NCI-H526 (cell line): ENCODE data around the gene SYNDIG1.

ENCODE experiments used
- DNase-seq, 2 experiments: peaks; one replicate each; lab custom pipeline; 2025; lab: John Stamatoyannopoulos, UW

The SYNDIG1 gene

GRCh38 chr20:24528583-24529368, 59.3 kb downstream of the SYNDIG1 start:
- DNase-seq = no peak

DNA sequence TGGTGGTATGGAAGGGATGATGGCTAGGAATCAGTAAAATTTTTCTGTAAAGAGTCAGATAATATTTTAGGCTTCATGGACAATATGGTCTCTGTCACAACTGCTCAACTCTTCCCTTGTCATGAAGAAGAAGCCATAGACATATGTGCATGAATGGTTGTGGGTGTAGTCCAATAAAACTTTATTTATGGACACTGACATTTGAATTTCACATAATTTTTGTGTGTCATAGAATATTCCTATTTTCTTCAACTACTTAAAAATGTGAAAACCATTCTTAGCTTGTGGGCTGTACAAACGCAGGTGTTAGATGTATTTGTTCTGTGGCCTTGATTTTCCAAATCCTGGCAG, 59.9 kb downstream of the SYNDIG1 start:
- no peak for DNase-seq

GRCh38 chr20:24530131-24530680, 60.8 kb downstream of the SYNDIG1 start:
- no peak for DNase-seq

DNA sequence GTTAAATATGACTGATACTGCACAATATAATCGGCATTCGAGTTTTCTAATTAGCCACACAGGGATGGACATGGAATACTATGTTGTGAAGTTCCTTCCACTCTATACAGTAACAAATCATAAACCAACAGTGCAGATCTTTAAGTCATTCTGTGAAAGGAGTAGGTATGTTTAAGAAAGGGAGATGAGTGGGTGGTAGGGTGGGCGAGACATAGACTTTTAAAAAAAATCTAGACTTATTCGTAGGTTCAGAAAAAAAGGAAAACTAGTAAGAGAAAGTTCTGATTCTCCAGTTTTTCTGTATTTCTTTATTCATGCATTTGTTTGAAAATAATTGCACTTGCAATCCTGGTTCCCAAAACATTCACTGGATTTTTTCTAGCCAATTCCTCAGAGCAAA, 61.8 kb downstream of the SYNDIG1 start:
- no peak for DNase-seq

DNA sequence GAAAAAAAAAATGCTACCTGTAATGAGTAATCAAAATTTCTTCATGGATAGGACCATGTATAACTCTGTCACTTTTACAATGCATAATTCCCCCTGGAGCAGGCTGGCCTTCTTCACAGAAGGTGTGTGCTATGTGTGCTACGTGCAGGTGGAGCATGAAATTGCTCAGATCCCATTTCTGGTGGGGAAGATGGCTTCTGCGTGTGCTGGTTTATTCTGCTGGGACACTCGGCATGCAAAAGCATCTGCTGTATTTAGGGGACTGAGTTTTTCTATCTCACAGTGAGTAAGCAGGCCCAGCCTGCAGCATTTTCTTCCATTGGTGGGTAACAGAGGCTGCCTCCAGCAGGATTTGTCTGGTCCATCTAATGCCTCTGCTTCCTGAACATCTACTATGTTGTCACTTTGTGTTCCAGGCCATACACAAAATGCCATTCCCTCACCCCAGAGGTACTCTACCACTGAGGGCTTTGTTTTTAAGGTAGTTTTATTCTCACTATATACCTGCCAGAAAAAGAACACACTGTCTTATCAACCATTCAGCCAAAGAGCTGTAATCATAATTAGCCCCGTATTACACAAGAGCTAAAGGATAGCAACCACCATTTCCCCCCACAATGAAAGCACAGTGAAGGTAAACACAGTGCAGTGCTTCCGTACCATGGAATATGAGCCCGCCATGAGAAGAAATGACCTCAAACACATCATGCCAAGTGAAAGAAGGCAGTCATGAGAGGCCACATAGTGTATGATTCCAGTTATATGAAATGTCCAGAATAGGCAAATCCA, 62.4 kb downstream of the SYNDIG1 start:
- DNase-seq = no peak

DNA sequence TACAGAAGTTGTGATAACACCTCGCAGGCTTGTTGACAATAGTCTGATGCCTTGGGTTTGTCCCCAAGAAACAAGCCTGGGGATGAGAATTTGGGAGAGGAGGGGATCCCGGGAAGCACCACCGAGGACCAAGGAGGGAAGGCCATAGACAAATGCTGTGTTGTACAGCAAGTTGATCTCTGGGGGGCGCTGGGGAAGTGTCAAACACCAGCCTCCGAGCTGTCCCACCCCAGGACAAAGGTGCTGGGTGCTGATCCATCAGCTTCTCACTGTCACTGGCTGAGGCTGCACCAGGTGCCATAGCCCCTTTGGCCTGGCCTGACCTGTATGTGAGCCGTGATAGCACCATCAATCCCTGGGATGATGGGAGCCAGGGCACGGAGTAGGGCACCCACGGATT, 64.0 kb downstream of the SYNDIG1 start:
- DNase-seq = no peak

DNA sequence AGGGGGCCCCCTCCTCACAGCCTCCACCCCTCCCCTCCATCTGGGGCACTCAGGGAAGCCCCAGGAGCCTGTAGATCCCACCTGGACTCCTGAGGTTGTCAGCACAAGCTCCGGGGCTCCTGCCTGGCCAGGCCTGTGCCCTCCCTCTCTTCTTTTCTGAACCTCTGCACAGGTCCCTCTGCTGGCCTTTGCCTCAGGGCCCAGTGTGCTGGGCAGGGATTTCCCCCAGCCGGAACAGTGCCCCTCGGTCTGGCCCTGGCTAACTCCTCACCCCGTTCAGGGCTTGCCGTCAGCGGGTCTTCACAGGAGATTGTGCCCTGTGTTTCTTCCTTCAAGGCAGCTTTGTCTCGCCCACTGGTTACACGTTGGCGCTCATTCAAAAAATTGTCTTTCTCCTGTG, 64.9 kb downstream of the SYNDIG1 start:
- DNase-seq = no peak

- DNase-seq = no peak
These were observed 66.7 kb downstream of the SYNDIG1 start for GRCh38 chr20:24535941-24536730.

- DNase-seq = no peak
These were observed 67.8 kb downstream of the SYNDIG1 start for GRCh38 chr20:24537210-24537609.

DNA sequence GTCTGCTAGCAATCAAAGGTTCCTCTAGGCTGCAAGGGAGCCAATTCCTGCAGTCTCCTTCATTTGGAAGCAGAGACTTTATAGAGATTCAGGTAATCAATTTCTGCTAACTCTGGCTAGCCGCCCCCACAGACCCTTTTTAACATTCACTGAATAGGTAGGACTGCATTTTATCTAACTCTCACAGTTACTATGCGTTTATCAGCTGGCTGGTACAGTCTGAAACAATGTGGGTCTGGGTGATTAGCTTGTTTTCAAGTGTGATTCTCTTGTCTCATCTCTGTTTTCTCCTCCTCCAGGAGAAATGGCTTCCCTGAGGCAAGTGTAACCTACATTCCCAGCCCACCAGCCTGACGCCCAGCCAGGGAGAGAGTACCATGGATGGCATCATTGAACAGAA, 73.3 kb downstream of the SYNDIG1 start:
- no peak for DNase-seq

DNA sequence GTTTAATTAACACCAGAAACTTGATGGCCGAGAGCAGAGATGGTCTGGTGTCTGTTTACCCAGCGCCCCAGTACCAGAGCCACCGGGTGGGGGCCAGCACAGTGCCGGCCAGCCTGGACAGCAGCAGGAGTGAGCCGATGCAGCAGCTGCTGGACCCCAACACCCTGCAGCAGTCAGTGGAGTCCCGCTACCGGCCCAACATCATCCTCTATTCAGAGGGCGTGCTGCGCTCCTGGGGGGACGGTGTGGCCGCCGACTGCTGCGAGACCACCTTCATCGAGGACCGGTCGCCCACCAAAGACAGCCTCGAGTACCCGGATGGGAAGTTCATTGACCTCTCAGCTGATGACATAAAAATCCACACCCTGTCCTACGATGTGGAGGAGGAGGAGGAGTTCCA, 73.7 kb downstream of the SYNDIG1 start:
- no peak for DNase-seq

DNA sequence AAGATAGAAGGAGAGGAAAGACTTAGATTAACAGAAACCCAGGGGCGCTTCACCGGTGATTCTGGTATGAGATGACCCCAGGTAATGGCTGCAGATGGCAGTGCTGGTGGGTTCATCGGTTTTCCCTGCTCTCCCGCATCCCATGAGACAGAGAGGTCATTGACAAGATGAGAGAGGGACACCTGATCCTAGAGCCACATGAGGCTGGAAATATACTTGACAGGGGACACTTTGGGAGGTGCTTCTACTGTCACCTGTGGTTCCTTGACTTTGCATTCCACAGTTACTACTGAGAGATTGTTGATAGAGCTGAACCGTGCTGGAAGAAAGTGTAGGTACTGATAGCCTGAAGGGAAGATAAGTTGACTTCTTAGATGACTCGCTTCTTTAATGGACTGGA, 74.3 kb downstream of the SYNDIG1 start:
- no peak for DNase-seq

- no peak for DNase-seq
These were observed 74.9 kb downstream of the SYNDIG1 start for GRCh38 chr20:24544371-24544770.

DNA sequence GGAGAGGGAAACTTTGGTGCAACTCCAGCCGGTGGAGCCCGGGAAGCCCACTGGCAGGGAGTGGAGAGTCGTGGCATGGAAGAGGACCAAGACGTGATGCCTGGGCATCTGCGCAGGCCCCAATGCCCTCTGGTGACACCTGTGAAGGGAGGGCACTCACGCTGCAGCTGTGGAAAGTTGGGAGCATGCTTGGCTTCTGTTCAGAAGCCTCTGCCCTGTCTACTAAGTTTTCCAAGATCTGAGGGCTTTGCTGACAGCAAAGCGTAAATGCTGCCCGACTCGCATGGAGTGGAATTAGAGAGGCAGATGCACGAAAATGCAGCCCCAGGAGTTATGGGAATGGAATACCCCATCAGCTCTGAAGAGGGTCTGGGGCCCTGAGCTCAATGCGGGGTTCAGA, 75.7 kb downstream of the SYNDIG1 start:
- no peak for DNase-seq

DNA sequence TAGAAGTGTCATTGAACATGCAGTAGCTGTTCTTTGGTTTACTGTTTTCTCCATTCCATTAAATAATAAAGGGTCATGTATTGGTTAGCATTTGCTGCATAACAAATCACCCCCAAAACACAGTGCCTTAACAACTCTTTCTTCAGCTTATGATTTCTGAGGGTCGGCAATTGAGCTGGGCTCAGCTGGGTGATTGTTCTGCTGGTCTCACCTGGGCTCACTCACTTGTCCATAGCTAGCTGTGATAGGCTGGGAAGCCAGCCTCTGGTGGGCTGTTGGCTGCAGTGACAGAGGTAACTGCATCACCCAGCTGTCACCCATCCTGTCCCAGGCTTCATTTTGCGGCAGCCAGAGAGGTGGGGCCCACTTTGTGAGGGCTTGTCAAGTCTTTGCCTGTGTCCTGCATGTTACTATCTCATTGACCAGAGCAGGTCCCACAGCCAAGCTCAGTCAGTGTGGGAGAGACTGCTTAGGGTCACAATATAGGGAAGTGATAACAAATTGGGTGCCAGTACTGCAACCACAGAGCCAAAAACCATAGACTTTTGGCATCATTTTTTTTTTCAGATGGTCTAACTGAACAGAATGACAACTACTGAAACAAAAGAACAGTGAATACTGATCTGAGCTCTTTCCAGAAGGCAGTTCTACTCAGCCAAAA, 76.9 kb downstream of the SYNDIG1 start:
- DNase-seq = no peak

- DNase-seq = no peak
These were observed 78.5 kb downstream of the SYNDIG1 start for GRCh38 chr20:24547967-24548366.

DNA sequence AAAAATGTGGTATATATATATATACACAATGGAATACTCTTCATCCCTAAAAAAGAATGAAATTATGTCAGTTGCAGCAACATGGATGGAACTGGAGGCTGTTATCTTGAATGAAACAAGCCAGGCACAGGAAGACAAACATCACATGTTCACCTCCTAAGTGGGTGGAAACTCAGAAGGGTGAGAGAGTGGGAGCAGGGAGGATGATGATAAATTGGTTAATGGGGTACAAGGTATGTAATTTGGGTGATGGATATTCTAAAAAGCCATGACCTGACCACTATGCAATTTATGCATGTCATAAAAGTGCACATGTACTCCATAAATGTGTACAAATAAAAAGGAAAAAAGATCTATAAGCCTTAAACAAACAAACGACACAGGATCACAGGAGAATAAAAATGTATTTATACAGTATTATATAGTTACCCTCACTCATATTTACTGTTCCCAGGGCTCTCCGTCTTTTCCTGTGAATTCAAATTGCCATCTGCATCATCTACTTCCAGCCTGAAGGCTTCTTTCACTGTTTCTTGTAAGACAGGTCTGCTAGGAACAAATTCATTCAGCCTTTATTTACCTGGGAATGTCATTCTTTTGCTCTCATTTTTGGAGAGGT, 89.8 kb downstream of the SYNDIG1 start:
- DNase-seq = no peak

- no peak for DNase-seq
These were observed 91.4 kb downstream of the SYNDIG1 start for GRCh38 chr20:24560571-24561491.

DNA sequence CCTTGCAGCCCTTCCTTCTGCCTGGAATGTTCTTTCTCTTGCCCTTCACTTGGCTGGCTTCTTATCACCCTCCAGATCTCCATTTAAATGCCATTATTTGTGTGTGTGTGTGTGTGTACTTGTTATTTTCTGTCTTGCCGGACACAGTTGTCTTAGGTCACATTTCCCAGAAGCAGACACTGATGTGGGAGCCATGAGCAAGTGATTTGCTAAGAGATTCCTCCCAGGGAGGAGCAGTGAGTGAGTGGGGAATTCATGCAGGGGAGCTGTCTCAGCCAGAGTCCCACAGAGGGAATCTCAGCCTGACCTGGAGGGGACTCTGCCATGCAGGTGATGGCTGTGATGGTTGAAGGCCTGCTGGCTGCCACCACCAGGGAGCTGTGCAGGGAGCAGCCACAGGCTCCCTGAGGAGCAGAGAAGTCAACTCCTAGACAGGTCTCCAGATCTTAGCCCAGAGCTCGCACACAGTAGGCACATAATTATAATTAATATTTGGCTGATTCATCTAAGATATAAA, 96.5 kb downstream of the SYNDIG1 start:
- DNase-seq = no peak

GRCh38 chr20:24566656-24567055, 97.2 kb downstream of the SYNDIG1 start:
- DNase-seq = no peak
